Measurements from ENCODE around the gene MAST2. TPM values are rescaled to one million over a fixed set of nuclear protein-coding genes. Genes with fewer than 3 reads are reported as not detected.
"Not testable (repeated sequence)": the region's sequence is repeated elsewhere in the genome, so short reads cannot be mapped to it uniquely, and the experiment has no call there.

The MAST2 gene
- total RNA-seq, 1 donor from 2014 or later, result 23.7 TPM

DNA sequence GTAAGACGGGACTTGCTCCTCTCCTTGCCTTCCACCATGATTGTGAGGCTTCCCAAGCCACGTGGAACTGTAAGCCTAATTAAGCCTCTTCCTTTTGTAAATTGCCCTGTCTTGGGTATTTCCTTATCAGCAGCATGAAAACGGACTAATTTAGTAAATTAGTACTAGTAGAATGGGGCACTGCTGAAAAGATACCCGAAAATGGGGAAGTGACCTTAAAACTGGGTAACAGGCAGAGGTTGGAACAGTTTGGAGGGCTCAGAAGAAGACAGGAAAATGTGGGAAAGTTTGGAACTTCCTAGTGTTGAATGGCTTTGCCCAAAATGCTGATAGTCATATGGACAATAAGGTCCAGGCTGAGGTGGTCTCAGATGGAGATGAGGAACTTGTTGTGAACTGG, 253.8 kb downstream of the MAST2 start:
- intact Hi-C loops (cut with micrococcal nuclease), result not testable (repeated sequence)

DNA sequence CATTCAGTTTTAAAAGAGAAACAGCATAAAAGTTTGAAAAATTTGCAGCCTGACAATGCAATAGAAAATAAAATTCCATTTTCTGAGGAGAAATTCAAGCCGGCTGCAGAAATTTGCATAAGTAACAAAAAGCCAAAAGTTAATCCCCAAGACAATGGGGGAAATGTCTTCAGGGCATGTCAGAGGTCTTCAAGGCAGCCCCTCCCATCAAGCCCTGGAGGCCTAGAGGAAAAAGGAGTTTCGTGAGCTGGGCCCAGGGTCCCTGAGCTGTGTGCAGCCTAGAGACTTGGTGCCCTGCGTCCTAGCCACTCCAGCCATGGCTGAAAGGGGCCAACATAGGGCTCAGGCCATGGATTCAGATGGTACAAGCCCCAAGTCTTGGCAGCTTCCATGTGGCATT, 254.4 kb downstream of the MAST2 start:
- intact Hi-C loops (cut with micrococcal nuclease), result no loop called here

DNA sequence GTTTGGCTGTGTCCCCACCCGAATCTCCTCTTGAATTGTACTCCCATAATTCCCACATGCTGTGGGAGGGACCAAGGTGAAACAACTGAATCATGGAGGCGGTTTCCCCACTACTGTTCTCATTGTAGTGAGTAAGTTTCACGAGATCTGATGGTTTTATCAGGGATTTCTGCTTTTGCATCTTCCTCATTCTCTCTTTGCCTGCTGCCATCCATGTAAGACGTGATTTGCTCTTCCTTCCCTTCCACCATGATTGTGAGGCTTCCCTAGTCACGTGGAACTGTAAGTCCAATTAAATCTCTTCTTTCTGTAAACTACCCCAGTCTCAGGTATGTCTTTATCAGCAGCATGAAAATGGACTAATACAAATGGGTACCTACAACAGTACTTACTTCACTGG, 255.5 kb downstream of the MAST2 start:
- intact Hi-C loops (cut with micrococcal nuclease), result no loop called here

DNA sequence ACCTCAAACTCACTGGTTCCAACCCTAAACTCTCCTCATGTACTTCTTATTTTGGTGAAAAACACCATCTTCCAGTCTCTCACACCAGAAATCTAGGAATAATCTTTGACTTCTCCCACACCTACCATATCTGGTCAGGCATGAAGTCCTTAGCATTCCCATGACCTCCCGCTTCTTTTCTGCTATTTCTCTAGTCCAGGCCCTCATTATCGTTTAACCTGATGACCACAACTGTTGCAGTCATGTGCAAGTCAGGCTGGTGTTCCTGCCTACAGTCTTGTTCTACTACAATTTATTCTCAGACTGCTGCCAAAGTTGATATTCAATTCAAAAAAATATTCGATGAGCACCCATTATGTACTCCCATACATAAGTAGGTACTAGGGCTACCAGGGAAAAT, 257.7 kb downstream of the MAST2 start:
- intact Hi-C loops (cut with micrococcal nuclease), result loop anchor here (5.0 to 10.0 kb wide), 3 partner anchors 479 to 1706 kb away; partner anchors contain the start of genes ARMH1, ERI3, NASP and TMEM53

DNA sequence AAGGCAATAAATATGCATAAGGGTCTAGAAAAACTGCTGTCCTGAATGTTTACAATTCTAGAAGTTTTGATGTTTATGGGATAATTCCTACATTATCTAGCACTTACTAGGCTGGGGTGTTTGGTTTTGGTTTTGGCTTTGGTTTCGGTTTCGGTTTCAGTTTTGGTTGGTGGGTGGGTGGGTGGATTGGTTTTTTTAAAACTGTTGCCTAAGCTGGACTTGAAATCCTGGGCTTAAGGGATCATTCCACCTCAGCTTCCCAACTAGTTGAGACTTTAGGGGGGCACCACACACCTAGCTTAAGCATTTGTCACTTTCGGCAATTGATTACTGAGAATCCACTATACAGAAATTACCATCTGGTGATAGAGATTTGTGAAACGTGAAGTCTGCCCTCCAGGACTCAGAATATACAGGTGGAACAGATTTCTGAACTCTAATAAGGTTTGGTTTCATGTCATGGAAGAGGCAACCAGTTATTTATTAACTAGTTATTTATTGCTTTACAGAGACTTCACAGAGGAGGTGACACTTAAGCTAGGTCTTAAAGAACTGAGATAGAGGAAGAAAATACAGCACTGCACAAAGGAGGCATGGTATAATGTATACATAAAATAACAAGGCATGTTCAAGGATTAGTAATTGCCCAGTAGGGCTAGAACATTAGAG, 259.4 kb downstream of the MAST2 start:
- intact Hi-C loops (cut with micrococcal nuclease), result loop anchor here (1.0 to 10.0 kb wide), 4 partner anchors 136 to 1708 kb away; partner anchors contain the start of genes ARMH1, ERI3, NASP and POMGNT1

DNA sequence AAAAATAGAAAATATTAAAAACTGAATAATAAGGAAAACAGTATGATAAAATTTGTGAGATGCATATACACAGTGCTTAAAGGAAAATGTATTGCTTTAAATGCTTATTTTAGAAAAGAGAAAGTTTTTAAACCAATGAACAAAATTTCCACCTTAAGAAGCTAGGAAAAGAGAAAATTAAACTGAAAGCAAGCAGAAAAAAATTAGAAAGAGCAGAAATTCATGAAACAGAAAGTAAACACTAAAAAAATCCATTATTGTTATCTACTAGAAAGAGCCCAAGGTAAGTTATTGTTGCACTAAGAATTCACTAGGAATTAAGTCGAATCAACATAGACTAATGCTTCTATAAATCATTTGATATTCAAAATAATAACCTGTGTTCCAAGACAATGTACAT, 261.3 kb downstream of the MAST2 start:
- intact Hi-C loops (cut with micrococcal nuclease), result loop anchor here (1.0 to 10.0 kb wide), 5 partner anchors 69 to 1710 kb away; partner anchors contain the start of genes ARMH1, ERI3, GPBP1L1 and NASP

DNA sequence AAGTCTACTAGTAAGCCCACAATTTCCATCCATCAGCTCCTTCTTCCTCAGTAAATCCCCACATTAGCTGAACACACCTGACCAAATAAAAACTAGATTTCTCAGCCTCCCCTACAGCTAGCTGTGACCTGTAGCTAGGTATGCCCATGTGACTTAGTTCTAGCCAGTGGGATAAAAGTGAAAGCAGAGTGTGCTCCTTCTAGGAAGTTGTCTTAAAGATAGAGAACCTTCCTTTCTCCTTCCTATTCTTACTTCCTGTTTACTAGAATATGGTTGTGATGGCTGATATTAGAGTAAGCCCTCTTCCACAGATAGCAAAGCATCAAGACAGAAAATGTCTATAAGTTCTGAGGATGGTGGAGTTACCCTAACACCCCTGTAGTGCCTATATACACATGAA, 262.0 kb downstream of the MAST2 start:
- intact Hi-C loops (cut with micrococcal nuclease), result loop anchor here (1.0 to 10.0 kb wide), 3 partner anchors 68 to 1711 kb away; partner anchors contain the start of genes ERI3 and GPBP1L1

DNA sequence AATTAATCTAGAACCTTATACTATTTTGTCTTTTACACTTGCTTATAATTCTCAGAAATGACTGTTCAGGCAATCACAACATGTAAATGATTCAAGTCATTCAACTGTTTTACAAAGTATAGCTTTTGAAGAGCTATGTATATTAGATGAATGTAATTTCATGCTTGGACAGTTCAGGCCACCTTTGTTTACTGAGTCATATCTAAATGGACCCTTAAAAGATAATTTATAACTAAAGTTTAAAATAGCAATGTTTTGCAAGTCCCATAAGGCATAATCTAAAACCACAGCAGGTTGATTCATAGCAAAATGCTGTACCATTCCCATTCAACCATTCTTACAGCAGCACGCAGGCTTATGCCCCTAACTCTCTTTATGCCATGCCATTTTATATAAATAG, 264.2 kb downstream of the MAST2 start:
- intact Hi-C loops (cut with micrococcal nuclease), result loop anchor here (10.0 kb wide), 1 partner anchor 1713 kb away; the partner anchor contains the start of gene ERI3

DNA sequence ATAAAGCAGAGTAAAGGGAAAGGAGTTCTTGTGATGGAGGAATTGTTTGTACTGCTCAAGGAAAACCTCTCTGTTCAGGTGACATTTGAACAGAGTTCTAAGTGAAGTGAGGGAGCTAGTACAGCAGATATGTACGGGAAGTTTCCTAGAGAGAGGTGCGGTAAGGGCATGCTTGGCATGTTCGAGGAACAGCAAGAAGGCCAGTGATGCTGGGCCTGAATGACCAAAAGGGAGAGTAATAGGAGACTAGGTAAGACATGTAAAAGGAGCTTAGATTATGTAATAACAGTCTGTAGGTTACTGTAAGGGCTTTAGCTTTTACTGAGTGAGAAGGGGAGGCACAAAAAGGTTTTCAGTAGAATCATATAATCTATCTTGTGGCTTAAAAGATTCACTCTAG, 265.1 kb downstream of the MAST2 start:
- intact Hi-C loops (cut with micrococcal nuclease), result loop anchor here (10.0 kb wide), 1 partner anchor 1714 kb away; the partner anchor contains the start of gene ERI3

DNA sequence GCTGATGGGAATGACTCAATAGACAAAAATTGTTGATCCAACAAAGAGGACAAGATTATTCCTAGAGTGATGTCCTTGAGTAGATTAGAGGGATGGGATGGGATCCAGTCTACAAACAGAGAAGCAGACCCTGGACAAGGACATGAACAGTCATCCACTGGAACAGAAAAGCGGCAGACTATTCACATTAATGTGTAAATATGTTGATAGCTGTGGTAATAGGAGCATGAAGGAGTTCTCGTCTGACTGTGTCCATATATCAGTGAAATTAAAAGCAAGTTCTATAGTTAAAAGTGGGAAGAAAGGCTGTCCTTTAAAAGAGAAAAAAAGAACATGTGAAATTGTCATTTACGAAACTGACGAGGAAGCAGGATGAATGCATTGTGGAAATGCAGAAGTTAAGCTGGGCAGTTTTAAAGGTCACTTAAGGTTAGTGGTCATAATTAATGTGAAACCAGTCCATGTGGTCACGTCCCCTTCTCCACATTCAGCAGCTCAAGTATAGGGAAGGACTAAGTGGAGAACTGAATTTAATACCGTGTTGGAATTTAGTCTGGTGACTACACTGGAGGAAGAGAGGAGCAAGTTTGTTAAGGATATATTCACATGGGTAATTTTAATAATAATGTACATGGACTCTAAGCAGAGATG, 266.9 kb downstream of the MAST2 start:
- intact Hi-C loops (cut with micrococcal nuclease), result no loop called here

DNA sequence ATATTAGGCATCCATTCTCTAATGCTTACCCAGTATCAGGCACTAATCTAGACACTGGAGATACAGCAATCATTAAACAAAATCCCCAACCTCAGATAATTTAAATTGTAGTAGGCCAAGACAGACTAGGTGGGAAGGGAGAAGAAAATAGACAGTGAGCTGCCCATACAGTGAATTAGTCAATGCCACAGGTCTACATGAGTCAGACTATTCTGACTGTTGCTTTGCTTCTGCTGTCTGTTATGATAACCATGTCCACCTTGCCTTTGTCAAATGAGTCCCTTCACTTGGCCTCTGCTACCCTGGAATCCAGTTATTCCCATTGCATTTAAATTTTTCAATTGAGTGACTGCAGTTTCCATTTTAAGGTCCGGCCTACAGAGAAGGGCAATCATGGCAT, 269.6 kb downstream of the MAST2 start:
- intact Hi-C loops (cut with micrococcal nuclease), result no loop called here

DNA sequence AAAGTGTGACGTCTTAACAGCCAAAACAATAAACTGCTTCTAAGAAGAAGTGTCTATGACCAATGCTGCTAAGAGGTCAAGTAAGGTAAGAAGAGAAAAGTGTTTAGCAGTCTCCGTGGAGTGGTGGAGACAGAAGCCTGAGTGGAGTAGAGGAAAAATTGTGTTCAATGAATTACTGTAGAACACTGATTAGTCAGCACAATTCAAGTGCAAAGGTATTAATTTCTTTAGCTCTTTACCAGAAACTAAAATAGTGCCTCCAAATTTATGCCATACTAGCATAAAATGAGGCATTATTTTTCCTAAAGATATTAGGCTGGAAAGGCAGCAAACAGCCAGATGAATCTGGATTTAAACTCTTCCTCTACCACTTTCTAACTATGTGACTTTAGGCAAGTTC, 272.9 kb downstream of the MAST2 start:
- intact Hi-C loops (cut with micrococcal nuclease), result no loop called here

DNA sequence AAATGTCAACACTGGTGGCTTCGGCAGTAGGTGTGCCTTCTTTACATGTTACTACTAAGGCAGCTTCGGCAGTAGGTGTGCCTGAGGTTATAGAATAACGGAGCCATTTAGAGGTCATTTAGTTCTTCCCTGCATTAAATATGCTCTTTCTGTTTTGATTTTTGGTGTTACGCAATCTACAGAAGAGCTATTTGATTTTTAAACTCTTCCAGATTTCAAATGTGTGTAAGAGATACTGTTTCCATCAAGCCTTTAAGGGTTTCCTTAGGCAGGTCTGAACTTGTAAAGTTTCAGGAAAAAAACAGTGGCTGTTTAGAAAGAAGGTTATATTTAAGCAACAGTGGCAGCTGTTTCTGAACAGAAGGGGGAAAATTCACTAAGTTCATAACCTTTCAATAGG, 274.2 kb downstream of the MAST2 start:
- intact Hi-C loops (cut with micrococcal nuclease), result no loop called here

DNA sequence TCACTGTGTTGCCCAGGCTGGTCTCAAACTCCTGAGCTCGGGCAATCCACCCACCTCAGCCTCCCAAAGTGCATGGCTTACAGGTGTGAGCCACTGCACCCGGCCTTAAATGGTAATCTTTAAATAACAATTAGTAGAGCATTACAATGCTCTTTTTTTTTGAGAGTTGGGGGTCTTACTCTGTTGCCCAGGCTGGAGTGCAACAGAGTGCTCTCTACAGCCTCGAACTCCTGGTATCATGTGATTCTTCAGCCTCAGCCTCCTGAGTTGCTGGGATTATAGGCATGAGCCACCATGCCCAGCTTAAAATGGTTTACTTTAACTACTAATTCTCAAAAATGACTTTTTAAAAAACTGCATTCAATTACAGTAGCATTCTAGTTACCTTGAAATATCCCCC, 276.8 kb downstream of the MAST2 start:
- intact Hi-C loops (cut with micrococcal nuclease), result no loop called here

DNA sequence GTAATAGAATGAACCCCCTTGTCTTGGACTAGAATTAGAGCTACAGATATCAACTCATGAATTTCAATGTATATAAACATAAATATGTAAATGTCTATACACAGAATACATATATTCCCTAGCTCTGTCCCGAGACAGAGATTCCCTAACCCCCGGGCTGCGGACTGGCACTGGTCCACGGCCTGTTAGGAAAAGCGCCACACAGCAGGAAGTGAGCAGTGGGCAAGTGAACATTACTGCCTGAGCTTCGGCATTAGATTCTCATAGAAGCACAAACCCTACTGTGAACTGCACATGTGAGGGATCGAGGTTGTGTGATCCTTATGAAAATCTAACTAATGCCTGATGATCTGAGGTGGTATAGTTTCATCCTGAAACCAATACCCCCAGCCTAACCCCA, 277.8 kb downstream of the MAST2 start:
- intact Hi-C loops (cut with micrococcal nuclease), result no loop called here

DNA sequence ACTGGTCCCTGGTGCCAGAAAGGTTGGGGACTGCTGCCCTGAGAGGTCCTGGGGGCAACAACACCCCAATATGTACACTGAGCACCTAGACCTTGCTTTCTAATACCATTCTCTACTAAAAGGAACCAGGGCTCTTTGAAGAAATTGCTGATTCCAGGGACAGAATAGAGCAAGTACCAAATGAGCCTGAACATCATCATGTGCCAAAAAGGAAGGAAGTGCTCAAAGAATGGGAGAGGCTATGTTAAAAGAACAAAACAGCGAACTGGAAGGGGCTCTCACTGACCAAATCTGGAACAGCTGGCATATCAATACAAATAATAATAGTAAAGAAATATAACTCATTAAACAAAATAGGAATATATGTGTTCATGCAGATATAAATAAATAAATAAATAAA, 278.2 kb downstream of the MAST2 start:
- intact Hi-C loops (cut with micrococcal nuclease), result no loop called here

DNA sequence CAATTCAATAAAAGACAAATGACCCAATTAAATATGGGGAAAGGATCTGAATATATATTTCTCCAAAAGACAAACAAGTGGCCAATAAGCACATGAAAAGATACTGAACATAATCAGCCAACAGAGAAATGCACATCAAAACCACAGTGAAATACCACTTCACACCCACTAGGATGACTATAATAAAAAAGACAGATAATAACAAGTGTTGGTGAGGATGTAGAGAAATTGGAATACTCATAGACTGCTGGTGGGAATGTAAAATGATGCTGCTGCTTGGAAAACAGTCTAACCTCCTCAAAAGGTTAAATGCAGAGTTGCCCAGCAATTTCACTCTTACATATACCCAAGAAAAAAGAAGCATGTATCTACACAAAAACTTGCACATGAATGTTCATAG, 280.2 kb downstream of the MAST2 start:
- intact Hi-C loops (cut with micrococcal nuclease), result no loop called here

DNA sequence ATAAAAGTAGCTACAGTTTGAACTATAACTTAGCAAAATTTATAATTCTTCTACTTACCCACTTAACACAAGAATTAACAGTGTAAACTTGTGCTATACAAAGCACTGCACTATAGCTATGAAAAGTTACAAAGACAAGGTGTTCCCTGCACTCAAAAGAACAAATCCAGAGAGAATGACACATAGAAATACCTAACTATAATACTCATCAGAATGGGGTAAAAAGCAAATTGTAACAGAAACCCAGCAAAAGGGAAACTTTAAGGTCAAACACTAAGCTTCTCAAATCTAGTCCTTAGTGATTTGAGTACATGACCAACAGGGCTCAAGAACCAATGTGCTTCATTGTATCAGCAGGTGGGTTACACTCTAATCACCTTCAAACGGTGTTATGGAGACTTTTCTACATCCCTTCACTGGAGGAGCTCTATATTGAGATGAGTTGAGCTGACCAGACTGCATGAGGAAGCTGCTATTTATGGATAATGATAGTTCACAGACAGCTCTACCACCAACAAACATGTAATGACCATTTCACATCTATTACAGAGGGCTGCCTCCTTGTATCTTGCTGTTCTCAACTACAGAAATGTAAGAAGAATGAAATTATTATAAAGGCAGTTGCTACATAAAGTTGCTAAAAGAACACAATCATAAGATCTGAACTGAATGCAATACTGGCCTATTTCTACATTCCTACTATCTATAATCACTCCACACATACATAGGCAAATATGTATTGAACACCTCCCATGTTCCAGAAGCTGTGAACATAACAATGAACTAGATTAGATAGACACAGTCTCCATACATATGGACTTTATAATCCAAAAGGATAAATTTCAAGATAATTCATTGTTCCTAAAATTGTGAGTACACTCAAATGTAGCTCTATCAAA, 281.4 kb downstream of the MAST2 start:
- intact Hi-C loops (cut with micrococcal nuclease), result no loop called here

Measured in T-helper 1 cell treated with Interleukin-12 subunit alpha and Interleukin-12 subunit beta and Interleukin-4 antibody, amounts not matched to agents 30 ng/mL and 1 ng/mL, for 36 hours (primary cell).